Neural progenitor cell (in vitro differentiated cells): Measurements from ENCODE around the gene GPR39.

Source experiments
- EZH2 ChIP-seq: fragments of 200-600 bp; sonication (generic); IDR thresholded peaks from 2 replicates; pipeline ENCODE4 v1.6.1; 2017; ENCODE audit warnings: antibody characterized with exemption, mild to moderate bottlenecking, moderate library complexity
- EZH2phosphoT487 ChIP-seq: fragments of 200-600 bp; sonication (generic); IDR thresholded peaks from 2 replicates; pipeline ENCODE4 v1.6.1; 2017; ENCODE audit warnings: antibody characterized with exemption
- TF ChIP-seq, protein P1 (sequence below): fragments of 200-600 bp; sonication (generic); IDR thresholded peaks from 2 replicates; pipeline ENCODE4 v1.5.1; 2017; ENCODE audit warnings: antibody characterized with exemption, mild to moderate bottlenecking

DNA sequence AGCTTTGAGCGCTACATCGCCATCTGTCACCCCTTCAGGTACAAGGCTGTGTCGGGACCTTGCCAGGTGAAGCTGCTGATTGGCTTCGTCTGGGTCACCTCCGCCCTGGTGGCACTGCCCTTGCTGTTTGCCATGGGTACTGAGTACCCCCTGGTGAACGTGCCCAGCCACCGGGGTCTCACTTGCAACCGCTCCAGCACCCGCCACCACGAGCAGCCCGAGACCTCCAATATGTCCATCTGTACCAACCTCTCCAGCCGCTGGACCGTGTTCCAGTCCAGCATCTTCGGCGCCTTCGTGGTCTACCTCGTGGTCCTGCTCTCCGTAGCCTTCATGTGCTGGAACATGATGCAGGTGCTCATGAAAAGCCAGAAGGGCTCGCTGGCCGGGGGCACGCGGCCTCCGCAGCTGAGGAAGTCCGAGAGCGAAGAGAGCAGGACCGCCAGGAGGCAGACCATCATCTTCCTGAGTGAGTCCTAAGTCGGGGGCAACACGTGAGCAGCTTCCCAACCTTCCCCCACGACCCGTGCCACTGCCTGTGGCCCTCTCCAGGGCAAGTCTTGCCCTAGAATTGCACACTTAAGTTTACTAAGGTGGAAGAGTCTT lies 928 bp downstream of the GPR39 start:
- TF ChIP-seq, protein P1, sequence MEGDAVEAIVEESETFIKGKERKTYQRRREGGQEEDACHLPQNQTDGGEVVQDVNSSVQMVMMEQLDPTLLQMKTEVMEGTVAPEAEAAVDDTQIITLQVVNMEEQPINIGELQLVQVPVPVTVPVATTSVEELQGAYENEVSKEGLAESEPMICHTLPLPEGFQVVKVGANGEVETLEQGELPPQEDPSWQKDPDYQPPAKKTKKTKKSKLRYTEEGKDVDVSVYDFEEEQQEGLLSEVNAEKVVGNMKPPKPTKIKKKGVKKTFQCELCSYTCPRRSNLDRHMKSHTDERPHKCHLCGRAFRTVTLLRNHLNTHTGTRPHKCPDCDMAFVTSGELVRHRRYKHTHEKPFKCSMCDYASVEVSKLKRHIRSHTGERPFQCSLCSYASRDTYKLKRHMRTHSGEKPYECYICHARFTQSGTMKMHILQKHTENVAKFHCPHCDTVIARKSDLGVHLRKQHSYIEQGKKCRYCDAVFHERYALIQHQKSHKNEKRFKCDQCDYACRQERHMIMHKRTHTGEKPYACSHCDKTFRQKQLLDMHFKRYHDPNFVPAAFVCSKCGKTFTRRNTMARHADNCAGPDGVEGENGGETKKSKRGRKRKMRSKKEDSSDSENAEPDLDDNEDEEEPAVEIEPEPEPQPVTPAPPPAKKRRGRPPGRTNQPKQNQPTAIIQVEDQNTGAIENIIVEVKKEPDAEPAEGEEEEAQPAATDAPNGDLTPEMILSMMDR, result no peak
- TF ChIP-seq EZH2 (no peak), EZH2phosphoT487 (no peak)
